Stimulated activated CD4-positive, alpha-beta T cell treated with anti-CD3 and anti-CD28 coated beads, Interleukin-4, amount 100 ng/mL, for 4 hours (primary cell): Measurements from ENCODE around the gene TMEM258.

Experiments
- DNase-seq, 2 experiments: peaks; one replicate each; pipeline ENCODE4 v3.0.0-alpha.2; 2020

TMEM258 gene

GRCh38 chr11:61817471-61818202 lies 25.2 kb upstream of the TMEM258 start:
- DNase-seq = no peak

- DNase-seq = peak; percentile 67 to 75
Measured at GRCh38 chr11:61816736-61817455, 24.5 kb upstream of the TMEM258 start, which contains the start of gene FADS1. Gene FADS1, minus strand, starts transcription at chr11:61817003. Its CDS starts 74 bp downstream, at chr11:61816929.

DNA sequence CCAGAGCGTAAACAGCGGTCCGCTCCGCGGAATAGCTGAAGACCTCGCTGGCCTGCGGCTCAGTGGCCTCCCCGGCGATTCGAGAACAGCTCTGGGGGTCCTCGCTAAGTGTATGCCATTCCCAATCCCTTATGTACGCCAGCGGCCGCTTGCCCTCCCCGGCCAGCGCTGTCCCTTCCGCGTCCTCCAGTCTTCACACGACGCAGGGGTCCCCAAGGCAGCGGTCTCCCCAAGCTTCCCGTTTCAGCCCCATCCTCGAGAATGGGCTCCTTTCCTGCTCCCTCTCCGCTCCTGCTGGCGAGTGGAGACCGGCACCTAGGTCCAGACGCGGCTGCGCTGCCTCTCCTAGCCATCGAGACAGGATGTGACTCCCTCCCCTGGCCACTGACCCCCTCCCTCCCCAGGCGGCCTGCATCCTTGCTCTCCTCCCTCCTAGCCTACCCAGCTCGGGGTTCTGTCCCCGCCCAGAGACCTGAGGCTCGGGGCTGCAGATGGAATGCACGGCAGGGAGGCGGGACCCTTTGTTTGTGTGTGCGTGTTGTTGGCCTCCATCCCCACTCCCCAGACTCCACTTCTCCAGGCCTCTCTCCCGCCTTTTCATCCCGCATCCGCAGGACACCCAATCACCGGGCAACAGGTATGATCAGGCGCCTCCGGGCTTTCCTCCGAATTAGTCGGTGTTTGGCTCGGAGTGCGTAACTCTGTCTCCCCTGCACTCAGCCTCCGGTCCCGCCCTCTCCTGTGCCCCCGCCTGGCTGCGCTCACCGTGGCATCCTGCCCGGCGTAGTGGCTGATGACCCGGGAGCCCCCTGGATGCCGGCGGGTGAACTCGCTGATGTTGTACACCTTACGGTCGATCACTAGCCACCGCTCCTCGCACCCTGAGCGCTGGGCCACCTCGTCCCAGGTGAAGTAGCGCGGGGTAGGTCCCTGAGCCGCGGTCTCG lies 23.7 kb upstream of the TMEM258 start:
- peak; percentile 49 to 53 for DNase-seq

GRCh38 chr11:61814958-61815789 lies 22.8 kb upstream of the TMEM258 start:
- peak; percentile 13 to 42 for DNase-seq

- DNase-seq = no peak
Measured at GRCh38 chr11:61814247-61814957, 22.0 kb upstream of the TMEM258 start.

DNA sequence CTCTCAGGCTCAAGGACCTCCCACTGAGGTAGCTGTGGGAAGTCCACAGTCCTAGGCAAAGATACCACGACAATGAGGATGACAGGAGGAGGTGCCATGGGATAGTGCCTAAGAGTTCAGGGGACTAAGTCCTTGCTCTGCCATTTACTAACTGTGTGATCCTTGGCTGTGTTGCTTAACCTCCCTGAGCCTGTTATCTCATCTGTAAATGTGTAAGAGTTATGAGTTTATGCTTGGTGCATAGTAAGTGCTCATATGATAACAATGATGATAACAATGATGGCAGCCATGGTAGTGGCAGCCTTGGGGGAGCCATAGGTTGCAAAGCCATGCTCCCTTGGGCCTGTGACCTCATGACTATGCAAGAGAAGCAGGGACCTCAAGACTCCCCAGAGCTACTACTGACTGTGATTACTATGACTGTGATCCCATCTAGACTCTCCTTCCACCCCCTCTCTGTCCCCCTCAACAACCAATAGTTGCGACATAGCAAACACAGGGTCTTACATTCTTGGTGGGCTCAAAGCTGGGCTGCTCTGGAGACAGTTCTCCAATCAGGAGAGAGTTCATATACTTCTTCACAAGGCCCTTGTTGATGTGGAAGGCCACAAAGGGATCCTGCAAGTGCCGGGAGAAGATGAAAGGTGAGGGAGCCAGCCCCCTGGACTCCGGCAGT lies 20.5 kb upstream of the TMEM258 start:
- DNase-seq = no peak

GRCh38 chr11:61811831-61812230 lies 19.4 kb upstream of the TMEM258 start:
- DNase-seq = no peak

DNA sequence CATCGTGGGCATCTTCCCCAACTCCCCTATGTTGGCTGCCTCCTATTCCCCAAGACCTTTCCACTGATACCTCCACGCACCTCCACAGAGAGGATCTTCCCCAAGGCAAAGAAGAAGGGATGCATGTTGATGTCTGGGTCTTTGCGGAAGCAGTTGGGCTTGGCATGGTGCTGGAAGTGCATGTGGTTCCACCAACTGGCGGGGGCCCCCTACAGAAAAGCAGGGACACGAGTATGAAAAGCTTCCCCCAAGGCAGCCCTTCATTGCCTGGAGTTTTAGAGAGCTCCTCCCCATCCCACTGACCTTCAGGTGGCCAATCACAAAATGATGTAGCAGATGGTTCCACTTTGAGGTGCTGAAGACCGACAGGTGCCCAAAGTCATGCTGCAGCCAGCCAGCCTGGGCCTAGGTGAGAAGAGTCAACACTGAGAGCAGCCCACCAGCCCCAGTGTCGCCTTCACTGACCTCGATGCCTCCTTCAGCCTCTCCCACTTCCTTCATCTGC lies 18.3 kb upstream of the TMEM258 start:
- DNase-seq = no peak

DNA sequence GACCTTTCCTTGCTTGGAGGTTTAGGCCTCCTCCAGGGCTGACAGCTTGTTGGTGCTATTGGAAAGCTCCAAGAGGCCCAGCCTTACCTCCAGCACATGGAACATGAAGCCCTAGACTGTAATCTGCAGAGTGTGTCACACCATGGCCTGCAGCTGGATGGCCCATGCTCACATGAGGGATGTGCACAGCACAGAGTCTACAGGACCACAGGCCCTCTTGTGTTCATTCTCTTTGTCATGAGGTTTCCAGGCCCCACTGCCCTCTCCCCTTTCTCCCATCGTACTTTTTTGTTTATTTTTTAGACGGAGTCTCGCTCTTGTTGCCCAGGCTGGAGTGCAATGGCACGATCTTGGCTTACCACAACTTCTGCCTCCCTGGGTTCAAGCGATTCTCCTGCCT lies 14.4 kb upstream of the TMEM258 start:
- DNase-seq = no peak

DNA sequence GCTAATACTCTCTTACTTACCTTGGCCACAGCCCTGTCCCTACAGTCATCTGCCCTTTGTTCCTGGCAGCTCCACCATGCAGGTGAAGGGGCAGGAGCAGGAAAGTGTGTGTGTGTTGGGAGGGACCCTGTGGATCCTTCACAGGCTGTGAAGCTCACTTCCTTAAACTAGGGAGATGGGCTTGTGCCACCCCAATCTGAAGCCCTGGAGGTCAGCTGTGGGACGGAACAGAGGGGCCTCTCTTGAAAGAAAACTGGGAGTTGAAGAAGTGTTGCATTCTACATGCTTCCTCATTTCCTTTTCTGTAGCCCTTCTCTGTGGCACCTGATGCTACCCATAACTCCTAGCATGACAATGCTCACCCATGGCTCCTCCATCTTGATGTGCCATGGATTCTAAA lies 12.7 kb upstream of the TMEM258 start:
- no peak for DNase-seq

GRCh38 chr11:61803889-61804647 lies 11.7 kb upstream of the TMEM258 start:
- DNase-seq = no peak

DNA sequence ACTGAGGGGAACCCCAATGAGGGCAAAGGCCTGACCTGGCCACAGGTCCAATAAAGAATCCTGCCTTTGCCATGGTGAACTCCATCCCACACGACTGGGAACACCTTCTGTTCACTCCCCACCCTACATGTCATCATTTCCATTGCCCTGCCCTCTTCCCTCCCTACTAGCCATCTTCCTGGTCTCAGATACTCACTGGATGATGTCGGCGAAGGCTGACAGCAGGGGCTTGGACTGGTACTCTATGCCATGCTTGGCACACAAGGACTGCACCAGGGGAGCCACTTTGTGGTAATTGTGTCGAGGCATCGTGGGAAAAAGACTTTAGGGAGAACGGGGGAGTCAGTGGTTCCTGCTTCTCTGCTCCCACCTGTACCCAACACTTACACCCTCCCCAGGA lies 10.2 kb upstream of the TMEM258 start:
- no peak for DNase-seq

GRCh38 chr11:61800331-61801281 lies 8.2 kb upstream of the TMEM258 start:
- DNase-seq = no peak

DNA sequence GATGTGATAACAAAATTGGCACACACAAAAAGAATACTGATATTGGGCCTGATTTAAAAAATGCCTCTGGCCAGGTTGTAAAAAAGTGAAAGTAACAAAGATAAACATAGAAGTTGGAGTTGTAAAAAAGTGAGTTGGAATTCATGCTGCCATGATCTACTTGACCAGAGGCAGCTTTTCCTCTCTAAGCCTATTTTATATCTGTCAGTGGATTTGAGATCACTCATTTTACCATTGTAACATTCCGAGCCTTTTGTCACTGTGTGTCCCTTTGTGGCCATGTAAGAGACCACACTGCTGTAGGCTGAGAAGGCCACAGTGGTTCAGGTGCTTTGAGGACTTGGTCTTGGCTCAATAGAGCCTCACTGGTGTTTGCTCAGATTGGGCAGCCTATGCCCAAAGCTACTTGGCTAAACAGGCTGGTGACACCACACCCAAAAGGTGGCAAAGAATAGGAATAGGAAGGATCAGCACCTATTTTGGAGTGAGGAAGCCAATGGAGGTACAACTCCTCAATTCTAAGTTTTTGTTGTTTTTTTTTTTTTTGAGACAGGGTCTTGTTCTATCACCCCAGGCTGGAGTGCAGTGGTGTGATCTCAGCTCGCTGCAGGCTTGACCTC lies 7.4 kb upstream of the TMEM258 start:
- DNase-seq = no peak

DNA sequence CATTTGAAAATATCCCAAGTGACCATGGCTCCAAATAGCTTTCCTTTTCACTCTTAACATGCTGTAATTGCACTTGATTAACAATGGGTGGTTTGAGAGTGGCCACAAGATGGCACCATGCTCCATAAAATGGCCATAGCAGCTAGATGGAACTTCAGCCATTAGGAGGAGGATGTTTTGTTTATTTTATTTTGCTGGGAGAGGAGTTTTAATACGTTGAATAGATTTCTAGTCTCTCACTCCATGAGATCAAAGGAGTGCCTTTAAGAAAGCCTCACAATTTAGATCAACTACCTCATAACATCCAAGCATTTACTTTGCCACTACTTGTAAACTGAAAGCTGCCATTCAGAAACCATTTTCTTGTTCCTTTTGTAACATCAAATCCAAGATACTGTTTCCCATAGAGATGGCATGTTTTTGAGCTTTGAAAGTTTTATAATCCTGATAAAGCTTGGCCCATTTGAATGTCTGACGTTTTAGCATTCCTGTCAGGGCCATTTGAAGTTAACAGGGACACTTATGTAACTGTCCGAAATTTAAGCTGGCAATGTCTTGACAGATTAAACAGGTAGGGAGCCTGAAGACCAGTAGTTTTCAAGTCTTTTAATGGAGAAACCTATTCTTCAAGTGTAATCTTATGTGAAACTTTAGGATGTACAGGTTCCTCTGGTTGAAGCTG lies 5.0 kb upstream of the TMEM258 start:
- peak; percentile 52 to 64 for DNase-seq

DNA sequence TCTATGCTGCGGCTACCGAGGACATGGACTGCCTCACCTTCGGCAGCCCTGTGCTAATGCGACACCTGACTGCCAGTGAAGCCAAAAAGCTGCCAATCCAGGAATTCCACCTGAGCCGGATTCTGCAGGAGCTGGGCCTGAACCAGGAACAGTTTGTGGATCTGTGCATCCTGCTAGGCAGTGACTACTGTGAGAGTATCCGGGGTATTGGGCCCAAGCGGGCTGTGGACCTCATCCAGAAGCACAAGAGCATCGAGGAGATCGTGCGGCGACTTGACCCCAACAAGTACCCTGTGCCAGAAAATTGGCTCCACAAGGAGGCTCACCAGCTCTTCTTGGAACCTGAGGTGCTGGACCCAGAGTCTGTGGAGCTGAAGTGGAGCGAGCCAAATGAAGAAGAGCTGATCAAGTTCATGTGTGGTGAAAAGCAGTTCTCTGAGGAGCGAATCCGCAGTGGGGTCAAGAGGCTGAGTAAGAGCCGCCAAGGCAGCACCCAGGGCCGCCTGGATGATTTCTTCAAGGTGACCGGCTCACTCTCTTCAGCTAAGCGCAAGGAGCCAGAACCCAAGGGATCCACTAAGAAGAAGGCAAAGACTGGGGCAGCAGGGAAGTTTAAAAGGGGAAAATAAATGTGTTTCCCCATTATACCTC lies 3.6 kb upstream of the TMEM258 start:
- DNase-seq = no peak

- DNase-seq = no peak
Measured at GRCh38 chr11:61795459-61795858, 3.1 kb upstream of the TMEM258 start.
